Measurements from ENCODE around the gene TMEM63B.

The TMEM63B gene

GRCh38 chr6:44086931-44087574, 40.3 kb upstream of the TMEM63B start:
- TF ChIP-seq FOXP2 (optimal IDR thresholded peaks at IDR 0.05; ENCODE audit: borderline replicate concordance, extremely low read depth, extremely low read length, insufficient read depth) (no peak), TAF1 (IDR thresholded peaks at IDR 0.05; ENCODE audit: borderline replicate concordance, insufficient read depth, low read length) (no peak), POLR2AphosphoS5 (IDR thresholded peaks at IDR 0.05; ENCODE audit: low read depth, low read length) (no peak), REST (IDR thresholded peaks at IDR 0.05; ENCODE audit: insufficient read depth in 1 of 2, low read depth in 2 of 2, low read length in 2 of 2) (no peak), SIN3A (IDR thresholded peaks at IDR 0.05; ENCODE audit: borderline replicate concordance, insufficient read depth, low read length) (no peak)

- TF ChIP-seq REST (IDR thresholded peaks at IDR 0.05; ENCODE audit: insufficient read depth in 1 of 2, low read depth in 2 of 2, low read length in 2 of 2): no peak
- TF ChIP-seq POLR2AphosphoS5 (IDR thresholded peaks at IDR 0.05; ENCODE audit: low read depth, low read length): no peak
- TF ChIP-seq SIN3A (IDR thresholded peaks at IDR 0.05; ENCODE audit: borderline replicate concordance, insufficient read depth, low read length): no peak
- no peak for TF ChIP-seq FOXP2 (optimal IDR thresholded peaks at IDR 0.05; ENCODE audit: borderline replicate concordance, extremely low read depth, extremely low read length, insufficient read depth)
- TF ChIP-seq TAF1 (IDR thresholded peaks at IDR 0.05; ENCODE audit: borderline replicate concordance, insufficient read depth, low read length): no peak
Observed at GRCh38 chr6:44087623-44088022, 39.7 kb upstream of the TMEM63B start.

DNA sequence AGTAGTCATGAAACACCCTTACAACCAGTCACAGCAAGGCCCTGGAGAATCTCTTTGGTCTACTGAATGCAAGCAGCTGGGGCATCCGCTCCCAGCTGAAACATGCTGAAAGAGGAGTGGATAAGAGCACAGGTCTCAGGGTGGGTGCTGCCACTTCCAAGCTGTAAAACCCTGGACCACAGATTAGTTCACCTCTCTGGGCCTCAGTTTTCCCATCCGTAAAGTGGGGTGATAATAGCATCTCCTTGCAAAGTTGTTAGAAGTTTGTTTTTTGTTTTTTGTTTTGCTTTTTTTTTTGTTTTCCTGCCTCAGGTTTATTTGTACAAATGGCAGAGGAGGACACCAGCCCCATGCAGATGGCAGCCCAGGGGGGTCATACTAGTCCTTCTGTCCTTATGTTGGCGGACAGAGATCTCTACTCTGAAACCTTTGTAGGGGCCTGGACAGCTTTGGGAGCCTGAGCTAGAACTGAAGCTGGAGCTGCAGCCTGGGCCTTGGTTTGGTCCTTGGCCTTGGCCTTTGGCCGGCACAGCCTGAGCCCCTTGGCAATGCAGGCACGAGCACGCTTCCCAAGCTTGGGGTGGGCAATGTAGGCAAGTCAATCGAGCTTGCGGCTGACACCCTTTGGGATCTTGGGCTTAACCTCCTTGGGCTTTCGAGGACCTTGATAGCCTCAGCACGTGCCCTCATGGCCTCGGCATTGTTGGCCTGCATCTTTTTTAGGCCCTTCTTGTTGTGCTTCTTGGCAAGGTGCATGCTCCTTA, 38.3 kb upstream of the TMEM63B start:
- TF ChIP-seq REST (IDR thresholded peaks at IDR 0.05; ENCODE audit: insufficient read depth in 1 of 2, low read depth in 2 of 2, low read length in 2 of 2) (no peak), TAF1 (IDR thresholded peaks at IDR 0.05; ENCODE audit: borderline replicate concordance, insufficient read depth, low read length) (no peak), FOXP2 (optimal IDR thresholded peaks at IDR 0.05; ENCODE audit: borderline replicate concordance, extremely low read depth, extremely low read length, insufficient read depth) (no peak), POLR2AphosphoS5 (IDR thresholded peaks at IDR 0.05; ENCODE audit: low read depth, low read length) (no peak), SIN3A (IDR thresholded peaks at IDR 0.05; ENCODE audit: borderline replicate concordance, insufficient read depth, low read length) (no peak)

- no peak for TF ChIP-seq FOXP2 (optimal IDR thresholded peaks at IDR 0.05; ENCODE audit: borderline replicate concordance, extremely low read depth, extremely low read length, insufficient read depth)
- no peak for TF ChIP-seq SIN3A (IDR thresholded peaks at IDR 0.05; ENCODE audit: borderline replicate concordance, insufficient read depth, low read length)
- TF ChIP-seq REST (IDR thresholded peaks at IDR 0.05; ENCODE audit: insufficient read depth in 1 of 2, low read depth in 2 of 2, low read length in 2 of 2): no peak
- TF ChIP-seq TAF1 (IDR thresholded peaks at IDR 0.05; ENCODE audit: borderline replicate concordance, insufficient read depth, low read length): no peak
- no peak for TF ChIP-seq POLR2AphosphoS5 (IDR thresholded peaks at IDR 0.05; ENCODE audit: low read depth, low read length)
Observed at GRCh38 chr6:44090465-44090864, 36.9 kb upstream of the TMEM63B start.
